ENCODE measurements around the gene KRTAP19-4. TPM values are rescaled to one million over a fixed set of nuclear protein-coding genes. Genes with fewer than 3 reads are reported as not detected.
"Not testable (repeated sequence)": the region's sequence is repeated elsewhere in the genome, so short reads cannot be mapped to it uniquely, and the experiment has no call there.

KRTAP19-4 gene
- total RNA-seq (not detected), polyA plus RNA-seq (ENCODE audit: insufficient read length in 2 of 2) (not detected)
- long read RNA-seq, donor 1 = 0 reads
- long read RNA-seq, donor 2 = 0 reads
- long read RNA-seq, donor 3 = 0 reads
- long read RNA-seq, donor 4 = 0 reads

- Histone ChIP-seq H3K27me3 (ENCODE audit: control insufficient read depth, insufficient read depth, low read length) (no peaks in the 10 kb centered on the region), H3K4me1 (ENCODE audit: control insufficient read depth, insufficient read depth, low read length) (no peaks in the 10 kb centered on the region), H3K27ac (ENCODE audit: low read depth, low read length) (no peak within 1 kb of the TSS), H3K36me3 (ENCODE audit: control insufficient read depth, insufficient read depth, low read length) (no peaks in the 10 kb centered on the region), H3K9me3 (ENCODE audit: control insufficient read depth, insufficient read depth, low read length) (peaks cover 2% of the 10 kb centered on the region), H3K4me3 (ENCODE audit: low read depth, low read length) (no peak within 1 kb of the TSS)
- no peak for DNase-seq (ENCODE audit: low read depth in 4 of 6, low spot score in 6 of 6)
- 100% methylated on average over 2 of the region's 4 CpGs for WGBS (ENCODE audit: insufficient coverage)
These were observed at the start of gene KRTAP19-4 for GRCh38 chr21:30497065-30497464. KRTAP19-4 (minus strand) TSS chr21:30497165; CDS start chr21:30497110, 55 bp downstream.

GRCh38 chr21:30541764-30542163, 44.8 kb upstream of the KRTAP19-4 start, which contains the start of gene KRTAP19-6:
KRTAP19-6 (minus strand) TSS chr21:30541864; CDS start chr21:30541833, 31 bp downstream.
- DNase-seq (ENCODE audit: low read depth in 4 of 6, low spot score in 6 of 6) = no peak
- Histone ChIP-seq H3K4me1 (ENCODE audit: control insufficient read depth, insufficient read depth, low read length) (no peaks in the 10 kb centered on the region), H3K9me3 (ENCODE audit: control insufficient read depth, insufficient read depth, low read length) (no peaks in the 10 kb centered on the region), H3K36me3 (ENCODE audit: control insufficient read depth, insufficient read depth, low read length) (no peaks in the 10 kb centered on the region), H3K27ac (ENCODE audit: low read depth, low read length) (no peak within 1 kb of the TSS), H3K4me3 (ENCODE audit: low read depth, low read length) (no peak within 1 kb of the TSS), H3K27me3 (ENCODE audit: control insufficient read depth, insufficient read depth, low read length) (no peaks in the 10 kb centered on the region)
- WGBS (ENCODE audit: insufficient coverage) = no CpG with 5 or more reads among the region's 1 CpG

GRCh38 chr21:30518876-30519275, 21.9 kb upstream of the KRTAP19-4 start:
- H3K27me3 ChIP-seq (ENCODE audit: control insufficient read depth, insufficient read depth, low read length) = no peaks in the 10 kb centered on the region
- no peaks in the 10 kb centered on the region for H3K9me3 ChIP-seq (ENCODE audit: control insufficient read depth, insufficient read depth, low read length)
- no CpG with 5 or more reads among the region's 1 CpG for WGBS (ENCODE audit: insufficient coverage)
- H3K4me3 ChIP-seq (ENCODE audit: low read depth, low read length) = no peak overlapping the region
- no peak for DNase-seq (ENCODE audit: low read depth in 4 of 6, low spot score in 6 of 6)
- no peaks in the 10 kb centered on the region for H3K4me1 ChIP-seq (ENCODE audit: control insufficient read depth, insufficient read depth, low read length)
- no peak overlapping the region for H3K27ac ChIP-seq (ENCODE audit: low read depth, low read length)
- H3K36me3 ChIP-seq (ENCODE audit: control insufficient read depth, insufficient read depth, low read length) = no peaks in the 10 kb centered on the region

- Histone ChIP-seq H3K4me1 (ENCODE audit: control insufficient read depth, insufficient read depth, low read length) (no peaks in the 10 kb centered on the region), H3K36me3 (ENCODE audit: control insufficient read depth, insufficient read depth, low read length) (no peaks in the 10 kb centered on the region), H3K4me3 (ENCODE audit: low read depth, low read length) (no peak overlapping the region), H3K27ac (ENCODE audit: low read depth, low read length) (no peak overlapping the region), H3K27me3 (ENCODE audit: control insufficient read depth, insufficient read depth, low read length) (no peaks in the 10 kb centered on the region), H3K9me3 (ENCODE audit: control insufficient read depth, insufficient read depth, low read length) (no peaks in the 10 kb centered on the region)
- DNase-seq (ENCODE audit: low read depth in 4 of 6, low spot score in 6 of 6) = peak in 1 of 6 donors; percentile 1
- 86% methylated on average over 1 of the region's 1 CpG for WGBS (ENCODE audit: insufficient coverage)
These were observed 18.7 kb upstream of the KRTAP19-4 start for GRCh38 chr21:30515681-30516080.

GRCh38 chr21:30505621-30506205, 8.7 kb upstream of the KRTAP19-4 start:
- H3K4me3 ChIP-seq (ENCODE audit: low read depth, low read length) = not testable (repeated sequence)
- WGBS (ENCODE audit: insufficient coverage) = 27% methylated on average over 4 of the region's 4 CpGs

GRCh38 chr21:30502041-30502440, 5.1 kb upstream of the KRTAP19-4 start, which contains the start of gene KRTAP19-5:
KRTAP19-5 (minus strand) TSS chr21:30502141; CDS start chr21:30502090, 51 bp downstream.
- Histone ChIP-seq H3K36me3 (ENCODE audit: control insufficient read depth, insufficient read depth, low read length) (no peaks in the 10 kb centered on the region), H3K9me3 (ENCODE audit: control insufficient read depth, insufficient read depth, low read length) (no peaks in the 10 kb centered on the region), H3K27ac (ENCODE audit: low read depth, low read length) (no peak within 1 kb of the TSS), H3K27me3 (ENCODE audit: control insufficient read depth, insufficient read depth, low read length) (no peaks in the 10 kb centered on the region), H3K4me3 (ENCODE audit: low read depth, low read length) (no peak within 1 kb of the TSS), H3K4me1 (ENCODE audit: control insufficient read depth, insufficient read depth, low read length) (no peaks in the 10 kb centered on the region)
- 100% methylated on average over 2 of the region's 6 CpGs for WGBS (ENCODE audit: insufficient coverage)
- DNase-seq (ENCODE audit: low read depth in 4 of 6, low spot score in 6 of 6) = no peak

More at GRCh38 chr21:30505621-30506205, 8.7 kb upstream of the KRTAP19-4 start:
- not testable (repeated sequence) for H3K27me3 ChIP-seq (ENCODE audit: control insufficient read depth, insufficient read depth, low read length); H3K4me1 ChIP-seq (ENCODE audit: control insufficient read depth, insufficient read depth, low read length); H3K36me3 ChIP-seq (ENCODE audit: control insufficient read depth, insufficient read depth, low read length); H3K27ac ChIP-seq (ENCODE audit: low read depth, low read length); H3K9me3 ChIP-seq (ENCODE audit: control insufficient read depth, insufficient read depth, low read length); DNase-seq (ENCODE audit: low read depth in 4 of 6, low spot score in 6 of 6)

- no peak within 1 kb of the TSS for H3K4me3 ChIP-seq (ENCODE audit: low read depth, low read length)
- H3K36me3 ChIP-seq (ENCODE audit: control insufficient read depth, insufficient read depth, low read length) = no peaks in the 10 kb centered on the region
- H3K4me1 ChIP-seq (ENCODE audit: control insufficient read depth, insufficient read depth, low read length) = no peaks in the 10 kb centered on the region
- DNase-seq (ENCODE audit: low read depth in 4 of 6, low spot score in 6 of 6) = no peak
- no peaks in the 10 kb centered on the region for H3K27me3 ChIP-seq (ENCODE audit: control insufficient read depth, insufficient read depth, low read length)
- H3K27ac ChIP-seq (ENCODE audit: low read depth, low read length) = no peak within 1 kb of the TSS
- H3K9me3 ChIP-seq (ENCODE audit: control insufficient read depth, insufficient read depth, low read length) = peaks cover 2% of the 10 kb centered on the region
- WGBS (ENCODE audit: insufficient coverage) = no CpG with 5 or more reads among the region's 2 CpGs
These were observed 5.0 kb downstream of the KRTAP19-4 start, which contains the start of gene KRTAP19-3 for GRCh38 chr21:30491963-30492428. KRTAP19-3 (minus strand) TSS chr21:30492013; CDS start chr21:30491957, 56 bp downstream.

GRCh38 chr21:30487336-30487735, 9.6 kb downstream of the KRTAP19-4 start, which contains the start of gene KRTAP19-2:
KRTAP19-2 (minus strand) TSS chr21:30487436; CDS start chr21:30487348, 88 bp downstream.
- H3K4me1 ChIP-seq (ENCODE audit: control insufficient read depth, insufficient read depth, low read length) = no peaks in the 10 kb centered on the region
- no peak for DNase-seq (ENCODE audit: low read depth in 4 of 6, low spot score in 6 of 6)
- no peak within 1 kb of the TSS for H3K4me3 ChIP-seq (ENCODE audit: low read depth, low read length)
- no CpG with 5 or more reads among the region's 2 CpGs for WGBS (ENCODE audit: insufficient coverage)
- H3K27ac ChIP-seq (ENCODE audit: low read depth, low read length) = no peak within 1 kb of the TSS
- peaks cover 13% of the 10 kb centered on the region for H3K9me3 ChIP-seq (ENCODE audit: control insufficient read depth, insufficient read depth, low read length)
- no peaks in the 10 kb centered on the region for H3K27me3 ChIP-seq (ENCODE audit: control insufficient read depth, insufficient read depth, low read length)
- no peaks in the 10 kb centered on the region for H3K36me3 ChIP-seq (ENCODE audit: control insufficient read depth, insufficient read depth, low read length)

- 88% methylated on average over 2 of the region's 2 CpGs for WGBS (ENCODE audit: insufficient coverage)
These were observed 10.8 kb downstream of the KRTAP19-4 start for GRCh38 chr21:30486180-30486579.

GRCh38 chr21:30482130-30482529, 14.8 kb downstream of the KRTAP19-4 start:
- Histone ChIP-seq H3K4me3 (ENCODE audit: low read depth, low read length) (no peak overlapping the region), H3K27me3 (ENCODE audit: control insufficient read depth, insufficient read depth, low read length) (no peaks in the 10 kb centered on the region), H3K36me3 (ENCODE audit: control insufficient read depth, insufficient read depth, low read length) (no peaks in the 10 kb centered on the region), H3K27ac (ENCODE audit: low read depth, low read length) (no peak overlapping the region), H3K4me1 (ENCODE audit: control insufficient read depth, insufficient read depth, low read length) (no peaks in the 10 kb centered on the region), H3K9me3 (ENCODE audit: control insufficient read depth, insufficient read depth, low read length) (peaks cover 13% of the 10 kb centered on the region)
- no peak for DNase-seq (ENCODE audit: low read depth in 4 of 6, low spot score in 6 of 6)
- no CpG with 5 or more reads among the region's 2 CpGs for WGBS (ENCODE audit: insufficient coverage)

More at GRCh38 chr21:30486180-30486579, 10.8 kb downstream of the KRTAP19-4 start:
- Histone ChIP-seq H3K9me3 (ENCODE audit: control insufficient read depth, insufficient read depth, low read length) (peaks cover 13% of the 10 kb centered on the region), H3K27ac (ENCODE audit: low read depth, low read length) (no peak overlapping the region), H3K27me3 (ENCODE audit: control insufficient read depth, insufficient read depth, low read length) (no peaks in the 10 kb centered on the region), H3K4me1 (ENCODE audit: control insufficient read depth, insufficient read depth, low read length) (no peaks in the 10 kb centered on the region), H3K36me3 (ENCODE audit: control insufficient read depth, insufficient read depth, low read length) (no peaks in the 10 kb centered on the region), H3K4me3 (ENCODE audit: low read depth, low read length) (no peak overlapping the region)
- DNase-seq (ENCODE audit: low read depth in 4 of 6, low spot score in 6 of 6) = no peak

All from spinal cord (tissue), 10 donors.